ENCODE results near the gene RAB15. TPM values are rescaled to one million over a fixed set of nuclear protein-coding genes. Genes with fewer than 3 reads are reported as not detected.

RAB15 gene
- total RNA-seq, 1 experiment from 2014 or later: 3.3 TPM

DNA sequence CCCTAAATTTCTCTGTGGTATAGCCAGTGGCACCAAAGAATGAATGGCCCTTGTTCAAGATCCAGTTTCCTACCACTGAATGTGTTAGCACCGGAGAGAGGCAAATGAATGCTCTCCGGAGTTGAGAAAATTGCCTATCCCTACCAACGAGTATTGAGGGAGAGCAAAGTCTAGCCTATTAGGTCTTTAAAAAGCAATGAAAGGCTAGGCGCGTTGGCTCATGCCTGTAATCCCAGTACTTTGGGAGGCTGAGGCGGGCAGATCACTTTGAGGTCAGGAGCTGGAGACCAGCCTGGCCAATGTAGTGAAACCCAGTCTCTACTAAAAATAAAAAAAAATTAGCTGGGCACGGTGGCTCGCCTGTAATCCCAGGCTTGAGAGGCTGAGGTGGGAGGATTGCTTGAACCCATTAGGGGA lies 898 bp upstream of the RAB15 start:
- no peak for DNase-seq (ENCODE audit: low read depth, low spot score)
- BruUV-seq (replicated peaks): no TSS peak
- ATAC-seq: no peak
- no peak overlapping the region for H3K27ac ChIP-seq (ENCODE audit: low read depth, low read length)
- no peak overlapping the region for H3K4me2 ChIP-seq (ENCODE audit: low read length)
- H3K27me3 ChIP-seq (ENCODE audit: insufficient read depth, low read length): no peaks in the 10 kb centered on the region
- no peaks in the 10 kb centered on the region for H3K79me2 ChIP-seq (ENCODE audit: insufficient read depth, low read length)
- CTCF ChIA-PET: no interaction called here
- H2AFZ ChIP-seq (ENCODE audit: low read depth, low read length, poor library complexity, severe bottlenecking): no peak overlapping the region
- intact Hi-C loops (cut with micrococcal nuclease): no loop called here
- POLR2A ChIA-PET: no interaction called here
- TF ChIP-seq SIN3A (IDR thresholded peaks at IDR 0.05; ENCODE audit: low read depth): no peak
- no peaks in the 10 kb centered on the region for H3K36me3 ChIP-seq (ENCODE audit: control insufficient read depth in 1 of 2, insufficient read depth in 2 of 2, low read length in 2 of 2)
- H4K20me1 ChIP-seq (ENCODE audit: insufficient read depth): no peaks in the 10 kb centered on the region
- no peaks in the 10 kb centered on the region for H3K9me2 ChIP-seq (ENCODE audit: insufficient read depth)
- RAD21 ChIA-PET (ENCODE audit: low non-redundant PET in 1 of 2, low total read pairs in 2 of 2, uncharacterized antibody in 2 of 2, unreplicated experiment in 2 of 2): no interaction called here
- no peak overlapping the region for H3K9ac ChIP-seq (ENCODE audit: low read length)
- H3K4me3 ChIP-seq (replicated peaks in 1 of 2; ENCODE audit: low read depth in 1 of 2, low read length in 2 of 2): no peak overlapping the region
- H3K4me1 ChIP-seq (ENCODE audit: control insufficient read depth in 1 of 2, insufficient read depth in 2 of 2, low read length in 2 of 2): peaks cover 22 to 29% of the 10 kb centered on the region in 2 experiments; a peak in 3 of 4 replicates
- H3K9me3 ChIP-seq (ENCODE audit: control insufficient read depth in 1 of 2, insufficient read depth in 1 of 2, low read depth in 1 of 2, low read length in 2 of 2): no peaks in the 10 kb centered on the region

DNA sequence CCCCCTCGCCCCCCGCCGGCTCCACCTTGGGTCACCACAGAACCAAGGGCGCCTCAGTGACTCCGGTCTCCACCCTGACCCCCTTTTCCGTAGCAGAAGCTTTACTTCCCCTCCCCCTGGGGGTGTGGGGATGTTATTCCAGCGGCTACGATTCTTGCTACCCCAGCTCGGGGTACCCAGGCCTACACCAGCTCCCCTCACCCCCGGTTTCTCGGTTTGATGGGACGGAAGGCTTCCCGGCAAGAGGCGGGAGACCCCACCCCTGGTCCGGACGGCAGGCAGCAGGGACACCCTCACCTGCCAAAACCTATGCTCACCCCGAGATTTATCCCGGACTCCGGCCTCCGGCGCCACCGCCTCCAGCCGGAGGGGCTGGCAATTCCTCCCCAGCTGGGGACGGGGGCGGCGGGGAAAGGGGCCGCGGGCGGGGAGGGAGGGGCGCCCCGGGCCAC lies 619 bp downstream of the RAB15 start:
- Histone ChIP-seq H3K9me3 (ENCODE audit: control insufficient read depth in 1 of 2, insufficient read depth in 1 of 2, low read depth in 1 of 2, low read length in 2 of 2) (no peaks in the 10 kb centered on the region), H3K79me2 (ENCODE audit: insufficient read depth, low read length) (no peaks in the 10 kb centered on the region), H3K4me2 (ENCODE audit: low read length) (peak overlapping the region; percentile 85), H3K36me3 (ENCODE audit: control insufficient read depth in 1 of 2, insufficient read depth in 2 of 2, low read length in 2 of 2) (no peaks in the 10 kb centered on the region), H4K20me1 (ENCODE audit: insufficient read depth) (no peaks in the 10 kb centered on the region), H3K9ac (ENCODE audit: low read length) (peak overlapping the region; percentile 57), H2AFZ (ENCODE audit: low read depth, low read length, poor library complexity, severe bottlenecking) (no peak overlapping the region), H3K4me3 (replicated peaks in 1 of 2; ENCODE audit: low read depth in 1 of 2, low read length in 2 of 2) (peak overlapping the region; percentile 44 to 59), H3K27ac (ENCODE audit: low read depth, low read length) (no peak overlapping the region), H3K9me2 (ENCODE audit: insufficient read depth) (no peaks in the 10 kb centered on the region), H3K27me3 (ENCODE audit: insufficient read depth, low read length) (no peaks in the 10 kb centered on the region), H3K4me1 (ENCODE audit: control insufficient read depth in 1 of 2, insufficient read depth in 2 of 2, low read length in 2 of 2) (peaks cover 34 to 39% of the 10 kb centered on the region in 2 experiments)
- CTCF ChIA-PET: no interaction called here
- POLR2A ChIA-PET: no interaction called here
- ATAC-seq (no peak), DNase-seq (ENCODE audit: low read depth, low spot score) (no peak)
- no TSS peak for BruUV-seq (replicated peaks)
- no peak for TF ChIP-seq TCF7L2 (IDR thresholded peaks at IDR 0.05; ENCODE audit: borderline replicate concordance, extremely low read depth, insufficient read depth, insufficient read length)
- TF ChIP-seq, protein P1, sequence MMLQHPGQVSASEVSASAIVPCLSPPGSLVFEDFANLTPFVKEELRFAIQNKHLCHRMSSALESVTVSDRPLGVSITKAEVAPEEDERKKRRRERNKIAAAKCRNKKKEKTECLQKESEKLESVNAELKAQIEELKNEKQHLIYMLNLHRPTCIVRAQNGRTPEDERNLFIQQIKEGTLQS (IDR thresholded peaks at IDR 0.05): no peak
- TF ChIP-seq ZNF274 (IDR thresholded peaks at IDR 0.05; ENCODE audit: low read depth, low read length): no peak
- no peak for TF ChIP-seq FOSL1 (IDR thresholded peaks at IDR 0.05; ENCODE audit: low read depth)
- TF ChIP-seq, protein P2, sequence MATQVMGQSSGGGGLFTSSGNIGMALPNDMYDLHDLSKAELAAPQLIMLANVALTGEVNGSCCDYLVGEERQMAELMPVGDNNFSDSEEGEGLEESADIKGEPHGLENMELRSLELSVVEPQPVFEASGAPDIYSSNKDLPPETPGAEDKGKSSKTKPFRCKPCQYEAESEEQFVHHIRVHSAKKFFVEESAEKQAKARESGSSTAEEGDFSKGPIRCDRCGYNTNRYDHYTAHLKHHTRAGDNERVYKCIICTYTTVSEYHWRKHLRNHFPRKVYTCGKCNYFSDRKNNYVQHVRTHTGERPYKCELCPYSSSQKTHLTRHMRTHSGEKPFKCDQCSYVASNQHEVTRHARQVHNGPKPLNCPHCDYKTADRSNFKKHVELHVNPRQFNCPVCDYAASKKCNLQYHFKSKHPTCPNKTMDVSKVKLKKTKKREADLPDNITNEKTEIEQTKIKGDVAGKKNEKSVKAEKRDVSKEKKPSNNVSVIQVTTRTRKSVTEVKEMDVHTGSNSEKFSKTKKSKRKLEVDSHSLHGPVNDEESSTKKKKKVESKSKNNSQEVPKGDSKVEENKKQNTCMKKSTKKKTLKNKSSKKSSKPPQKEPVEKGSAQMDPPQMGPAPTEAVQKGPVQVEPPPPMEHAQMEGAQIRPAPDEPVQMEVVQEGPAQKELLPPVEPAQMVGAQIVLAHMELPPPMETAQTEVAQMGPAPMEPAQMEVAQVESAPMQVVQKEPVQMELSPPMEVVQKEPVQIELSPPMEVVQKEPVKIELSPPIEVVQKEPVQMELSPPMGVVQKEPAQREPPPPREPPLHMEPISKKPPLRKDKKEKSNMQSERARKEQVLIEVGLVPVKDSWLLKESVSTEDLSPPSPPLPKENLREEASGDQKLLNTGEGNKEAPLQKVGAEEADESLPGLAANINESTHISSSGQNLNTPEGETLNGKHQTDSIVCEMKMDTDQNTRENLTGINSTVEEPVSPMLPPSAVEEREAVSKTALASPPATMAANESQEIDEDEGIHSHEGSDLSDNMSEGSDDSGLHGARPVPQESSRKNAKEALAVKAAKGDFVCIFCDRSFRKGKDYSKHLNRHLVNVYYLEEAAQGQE (IDR thresholded peaks at IDR 0.05; ENCODE audit: low read depth): no peak
- TF ChIP-seq EZH2 (IDR thresholded peaks at IDR 0.05): no peak
- no peak for TF ChIP-seq SIN3A (IDR thresholded peaks at IDR 0.05; ENCODE audit: low read depth)
- TF ChIP-seq ZFX (IDR thresholded peaks at IDR 0.05): no peak
- RAD21 ChIA-PET (ENCODE audit: low non-redundant PET in 1 of 2, low total read pairs in 2 of 2, uncharacterized antibody in 2 of 2, unreplicated experiment in 2 of 2): no interaction called here
- intact Hi-C loops (cut with micrococcal nuclease): no loop called here
